ENCODE data around the gene CEP85. TPM values are rescaled to one million over a fixed set of nuclear protein-coding genes. Genes with fewer than 3 reads are reported as not detected.
"Not testable (repeated sequence)": the region's sequence is repeated elsewhere in the genome, so short reads cannot be mapped to it uniquely, and the experiment has no call there.

CEP85 gene
- polyA plus RNA-seq, 3 donors = 1.3 to 3.3 (median 1.9) TPM

DNA sequence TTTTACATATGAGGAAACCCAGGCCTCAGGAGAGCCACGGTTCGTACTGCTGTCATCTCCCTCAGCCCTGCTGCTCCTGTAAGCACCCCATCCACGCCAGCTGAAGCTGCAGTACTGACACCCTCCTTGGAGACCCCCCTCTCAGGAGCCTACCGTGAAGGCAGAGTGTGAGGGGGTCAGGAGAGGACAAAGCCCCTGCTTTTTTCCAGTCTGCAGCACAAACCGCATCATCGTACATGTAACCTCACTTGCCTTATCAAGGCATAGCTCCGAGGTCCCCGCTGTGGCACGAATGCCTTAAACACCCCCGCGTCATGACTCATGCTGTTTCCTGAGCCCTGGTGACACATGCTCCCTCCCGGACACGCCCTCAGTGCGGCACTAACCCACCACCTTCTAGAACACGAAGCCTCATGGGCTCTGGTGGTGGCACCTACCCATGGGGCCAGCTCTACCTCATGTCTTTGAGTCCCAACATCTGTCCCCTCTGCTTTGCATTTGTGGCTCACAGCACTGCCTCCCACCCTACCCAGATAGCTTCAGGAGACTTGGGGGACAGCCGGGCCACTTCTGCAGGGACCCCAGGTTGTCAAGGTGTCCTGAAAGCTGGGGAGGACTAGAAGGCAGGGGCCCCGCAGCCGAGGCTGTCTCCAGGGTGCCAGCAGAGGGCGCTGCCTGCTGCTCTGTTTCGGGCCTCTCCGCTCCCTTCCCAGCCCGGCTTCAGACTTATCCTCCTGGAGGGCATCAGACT is 50.8 kb downstream of the CEP85 start:
- H3K27ac ChIP-seq (ENCODE audit: low read depth, low read length) = no peak overlapping the region
- 27 to 56% (median 29%) methylated on average over 22 of the region's 22 CpGs for WGBS, 3 donors

DNA sequence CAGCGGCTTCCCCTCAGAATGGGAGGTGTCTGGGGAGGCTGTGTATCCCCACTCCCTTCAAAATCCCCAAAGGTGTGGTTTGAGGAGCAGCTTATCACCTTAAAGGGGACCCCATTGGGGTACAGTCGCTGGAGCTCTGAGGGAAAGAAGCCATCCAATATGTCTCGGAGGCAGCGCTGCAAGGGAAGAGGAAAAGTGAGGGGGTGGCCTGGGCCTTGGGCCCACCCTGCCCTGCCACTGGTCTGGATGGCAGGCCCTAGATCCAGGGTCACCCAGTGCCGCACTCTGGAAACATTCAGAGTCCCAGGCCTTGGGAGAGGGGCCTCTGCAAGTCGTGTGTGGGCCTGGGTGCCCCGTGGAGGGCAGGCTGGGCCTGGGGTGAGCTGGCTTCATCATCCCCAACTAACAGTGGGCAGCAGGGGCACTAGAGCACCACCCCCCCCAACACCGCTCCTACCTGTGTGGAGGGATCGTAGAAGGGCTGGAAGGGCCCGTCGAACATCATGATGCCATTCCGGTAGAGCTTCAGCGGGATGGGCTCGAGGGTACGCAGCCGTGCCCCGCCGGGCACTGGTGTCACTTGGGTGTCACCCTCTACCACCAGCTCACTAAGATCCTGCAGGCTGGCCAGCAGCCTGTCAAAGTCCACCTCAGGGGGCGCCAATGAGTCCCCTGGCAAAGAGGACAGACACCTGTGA is 51.5 kb downstream of the CEP85 start:
- WGBS, 3 donors = 77 to 87% (median 83%) methylated on average over 19 of the region's 19 CpGs
- H3K27ac ChIP-seq (ENCODE audit: low read depth, low read length) = no peak overlapping the region

GRCh38 chr1:26286064-26286416 is 52.0 kb downstream of the CEP85 start:
- H3K27ac ChIP-seq (ENCODE audit: low read depth, low read length) = no peak overlapping the region

GRCh38 chr1:26287033-26287711 is 53.2 kb downstream of the CEP85 start:
- H3K27ac ChIP-seq (ENCODE audit: low read depth, low read length) = no peak overlapping the region
- WGBS, 3 donors = 27 to 72% (median 30%) methylated on average over 8 of the region's 8 CpGs

More at GRCh38 chr1:26286064-26286416, 52.0 kb downstream of the CEP85 start:
- 76 to 93% (median 91%) methylated on average over 2 of the region's 2 CpGs for WGBS, 3 donors

GRCh38 chr1:26287811-26288210 is 53.8 kb downstream of the CEP85 start:
- WGBS, 3 donors = 68 to 93% (median 75%) methylated on average over 5 of the region's 5 CpGs
- no peak overlapping the region for H3K27ac ChIP-seq (ENCODE audit: low read depth, low read length)

DNA sequence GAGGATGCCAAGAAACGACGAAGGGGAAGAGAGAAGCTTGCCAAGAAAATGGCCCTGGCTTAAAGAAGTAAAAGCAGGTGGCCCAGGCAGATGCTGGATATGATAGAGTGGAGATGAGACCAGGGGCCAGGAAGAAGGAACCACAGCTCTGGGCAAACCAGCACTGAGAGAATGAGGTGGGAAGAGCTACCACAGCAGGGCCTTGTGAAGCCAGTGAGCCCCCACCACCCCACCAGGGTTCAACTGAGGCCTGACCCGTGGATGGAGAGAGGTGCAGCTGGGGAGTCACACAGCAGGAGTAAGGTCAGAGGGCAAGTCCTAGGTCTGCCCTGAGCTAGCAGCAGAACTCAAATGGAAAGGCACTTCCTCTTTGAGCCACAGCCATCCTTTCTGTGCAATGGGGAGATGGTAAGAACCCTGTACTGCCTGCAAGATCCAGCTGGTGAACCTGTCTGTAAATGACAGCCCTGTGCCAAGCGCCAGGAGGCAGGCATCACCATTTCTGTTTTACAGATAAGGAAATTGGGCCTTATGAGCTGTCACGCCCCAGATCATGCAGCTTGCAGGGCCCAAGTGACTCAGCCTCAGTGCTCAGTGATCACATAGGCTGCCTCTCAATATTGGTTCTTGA is 54.4 kb downstream of the CEP85 start:
- WGBS, 3 donors = 32 to 62% (median 37%) methylated on average over 5 of the region's 5 CpGs

GRCh38 chr1:26289158-26290059 is 55.4 kb downstream of the CEP85 start:
- WGBS, 3 donors = 62 to 89% (median 71%) methylated on average over 21 of the region's 21 CpGs
- no peak overlapping the region for H3K27ac ChIP-seq (ENCODE audit: low read depth, low read length)

More for the DNA sequence above, 54.4 kb downstream of the CEP85 start:
- H3K27ac ChIP-seq (ENCODE audit: low read depth, low read length) = peak overlapping the region; percentile 52

DNA sequence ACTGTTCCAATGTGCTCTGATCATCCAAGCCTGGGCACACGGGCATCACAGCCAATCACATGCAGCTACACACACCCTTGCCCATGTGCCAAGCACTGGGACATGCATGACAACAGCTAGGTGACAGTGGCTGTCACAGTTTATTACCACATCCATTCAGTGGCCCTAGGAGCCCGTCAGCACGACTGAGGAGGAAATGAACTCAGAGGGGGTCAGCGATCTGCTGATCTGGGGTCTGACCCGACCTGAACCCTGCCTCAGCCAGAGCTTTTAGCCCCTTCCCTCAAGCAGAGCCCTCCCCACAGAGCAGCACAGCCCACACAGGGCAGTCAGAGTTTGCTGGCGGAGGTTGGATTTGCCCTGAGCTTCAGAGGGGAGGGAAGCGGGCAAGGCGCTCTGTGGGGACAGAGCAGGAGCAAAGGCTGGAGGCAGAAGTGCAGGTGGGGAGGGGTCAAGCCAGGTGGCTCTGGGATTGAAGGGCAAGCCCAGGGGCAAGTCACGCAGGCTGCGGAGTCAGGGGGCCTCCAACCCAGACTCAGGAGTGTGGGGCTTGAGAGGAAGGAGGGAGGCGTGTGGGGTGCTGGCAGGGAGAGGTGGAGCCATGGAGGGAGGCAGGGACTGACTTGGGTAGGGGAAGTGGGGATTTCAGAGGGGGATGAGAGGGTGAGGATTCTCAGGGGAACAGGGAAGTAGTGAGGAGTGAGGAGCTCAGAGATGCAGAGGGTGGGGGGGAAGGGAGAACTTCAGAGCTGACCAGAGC is 56.3 kb downstream of the CEP85 start:
- 58 to 74% (median 72%) methylated on average over 11 of the region's 11 CpGs for WGBS, 3 donors

GRCh38 chr1:26290882-26291261 is 56.9 kb downstream of the CEP85 start:
- H3K27ac ChIP-seq (ENCODE audit: low read depth, low read length) = no peak overlapping the region
- 68 to 83% (median 70%) methylated on average over 10 to 11 of the region's 11 CpGs for WGBS, 3 donors

More for the DNA sequence above, 56.3 kb downstream of the CEP85 start:
- H3K27ac ChIP-seq (ENCODE audit: low read depth, low read length) = peak overlapping the region; percentile 77

GRCh38 chr1:26291433-26291832 is 57.4 kb downstream of the CEP85 start:
- WGBS, 3 donors = 85 to 100% (median 96%) methylated on average over 3 of the region's 3 CpGs
- H3K27ac ChIP-seq (ENCODE audit: low read depth, low read length) = no peak overlapping the region

GRCh38 chr1:26291939-26292338 is 57.9 kb downstream of the CEP85 start:
- no peak overlapping the region for H3K27ac ChIP-seq (ENCODE audit: low read depth, low read length)
- WGBS, 3 donors = 90 to 93% (median 92%) methylated on average over 4 of the region's 4 CpGs

- not testable (repeated sequence) for H3K27ac ChIP-seq (ENCODE audit: low read depth, low read length)
- WGBS, 3 donors = 74 to 93% (median 77%) methylated on average over 5 of the region's 5 CpGs
Measured at GRCh38 chr1:26292735-26293134, 58.7 kb downstream of the CEP85 start.

DNA sequence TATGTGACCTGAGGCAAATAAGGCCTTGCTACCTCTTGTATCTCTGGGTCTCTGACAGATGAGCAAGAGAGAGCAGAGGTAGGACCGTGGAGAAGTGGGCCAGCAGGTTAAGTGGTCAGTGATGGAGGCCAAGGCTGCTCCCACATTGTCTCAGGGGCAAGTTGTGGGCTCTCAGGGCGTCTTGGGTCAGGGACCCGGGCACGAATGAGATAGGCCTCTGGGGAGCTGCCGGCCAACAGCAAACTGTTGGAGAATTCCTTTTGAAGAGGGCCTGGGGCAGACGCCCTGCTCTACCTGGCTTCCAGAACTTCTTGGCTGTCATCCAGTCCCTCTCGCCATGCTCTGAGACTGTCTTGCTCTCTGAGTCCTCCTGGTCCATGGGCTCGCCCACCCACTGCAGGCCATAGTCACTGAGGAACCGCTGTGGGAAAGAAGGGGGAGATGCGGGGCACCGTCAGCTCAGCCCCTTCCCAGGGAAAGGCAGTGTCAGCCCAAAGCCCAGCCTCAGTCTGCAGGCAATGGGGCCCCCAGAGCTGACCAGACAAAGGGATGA is 60.0 kb downstream of the CEP85 start:
- WGBS, 3 donors = 83 to 88% (median 87%) methylated on average over 11 of the region's 11 CpGs
- no peak overlapping the region for H3K27ac ChIP-seq (ENCODE audit: low read depth, low read length)

DNA sequence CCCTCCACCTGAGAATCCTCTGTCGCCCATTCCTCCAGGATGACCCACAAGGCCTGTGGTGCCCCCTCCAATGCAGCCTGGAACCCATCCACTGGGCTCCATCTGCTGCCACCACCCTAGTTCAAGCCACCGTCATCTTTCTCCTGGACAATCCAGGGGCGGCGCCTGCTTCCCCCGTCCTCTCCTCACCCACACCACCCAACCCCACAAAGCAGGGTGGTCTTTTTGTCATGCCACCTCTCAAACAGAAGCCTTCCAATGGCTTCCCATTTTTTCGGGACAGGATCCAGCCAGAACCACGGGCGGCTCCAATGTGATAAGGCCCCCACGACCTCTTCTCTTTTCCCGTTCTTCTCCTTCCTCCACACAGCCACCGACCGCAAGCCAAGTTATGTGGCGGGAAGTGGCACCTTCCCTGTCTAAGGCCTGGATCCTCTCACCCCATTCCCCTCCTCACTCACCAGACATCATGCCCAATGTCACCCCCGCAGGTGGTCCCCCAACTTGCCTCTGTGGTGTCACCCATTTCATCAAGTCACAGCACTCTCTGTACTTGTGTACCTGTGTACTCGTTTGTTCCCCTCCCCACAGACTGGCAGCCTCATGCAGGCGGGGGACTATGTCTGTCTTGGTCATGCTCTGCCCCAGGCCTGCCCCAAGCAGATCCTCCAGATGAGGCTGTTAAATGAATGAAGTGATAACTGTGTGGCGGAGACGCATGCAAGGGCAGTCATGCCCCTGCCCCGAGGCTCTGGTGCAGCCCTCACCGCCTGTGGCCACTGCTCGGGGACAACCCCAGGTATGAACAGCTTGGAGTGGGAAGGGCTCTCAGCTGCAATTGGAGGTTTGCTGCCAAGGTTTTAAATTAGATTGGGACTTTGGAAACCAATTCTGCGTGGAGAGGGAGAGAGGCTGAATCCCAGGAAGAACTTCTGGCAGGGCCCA is 61.5 kb downstream of the CEP85 start:
- WGBS, 3 donors = 87 to 89% (median 89%) methylated on average over 22 of the region's 22 CpGs
- H3K27ac ChIP-seq (ENCODE audit: low read depth, low read length) = no peak overlapping the region

DNA sequence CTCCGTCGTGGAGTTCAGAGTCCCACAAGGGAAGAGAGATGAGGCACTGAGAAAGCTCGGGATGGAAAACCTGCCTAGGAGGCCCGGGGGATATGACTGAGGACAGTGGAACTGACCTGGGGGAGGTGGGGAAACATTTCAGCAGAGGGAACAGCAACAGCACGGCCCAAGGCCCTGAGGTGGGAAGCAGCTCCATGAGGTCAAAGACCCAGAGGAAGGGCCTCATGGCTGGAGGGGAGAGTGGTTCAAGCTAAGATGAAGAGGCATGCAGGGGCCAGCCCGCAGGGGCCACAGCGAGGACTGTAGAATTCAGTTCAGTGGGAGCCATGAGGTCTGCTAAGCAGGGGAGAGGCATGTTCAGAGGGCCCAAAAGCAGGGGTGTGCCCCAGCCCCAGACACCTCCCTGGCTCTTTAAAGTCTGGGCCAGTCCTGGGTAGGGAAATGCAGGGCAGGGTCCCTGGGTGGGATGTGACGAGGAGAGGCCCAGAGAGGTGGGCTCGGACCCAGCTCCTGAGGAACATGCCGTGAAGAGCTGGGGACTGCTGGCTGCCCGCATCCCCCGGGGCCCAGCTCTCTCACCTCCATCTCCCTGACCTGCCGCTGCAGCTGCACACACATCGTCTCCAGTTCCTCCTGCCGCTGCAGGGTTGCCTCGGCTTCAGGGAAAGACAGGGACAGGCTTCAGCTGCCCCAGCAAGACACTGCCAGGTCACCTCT is 62.5 kb downstream of the CEP85 start:
- 87 to 91% (median 91%) methylated on average over 16 of the region's 16 CpGs for WGBS, 3 donors
- no peak overlapping the region for H3K27ac ChIP-seq (ENCODE audit: low read depth, low read length)

All from adipose tissue (tissue), 3 donors.